Stimulated activated CD4-positive, alpha-beta T cell treated with anti-CD3 and anti-CD28 coated beads, TNF-alpha, amount 100 ng/mL, for 1 hour (primary cell): ENCODE data around the gene CLDN18.

ENCODE experiments used
- DNase-seq, 3 donors: peaks; one replicate each; pipeline ENCODE4 v3.0.0-alpha.2; 2020; ENCODE audit warnings: low read depth in 3 of 3, low spot score in 1 of 3

The CLDN18 gene

GRCh38 chr3:138062037-138062436 is 52.1 kb downstream of the CLDN18 start:
- no peak for DNase-seq

- no peak for DNase-seq
These were observed 52.7 kb downstream of the CLDN18 start for GRCh38 chr3:138062626-138063025.

GRCh38 chr3:138063416-138063815 is 53.5 kb downstream of the CLDN18 start:
- no peak for DNase-seq

- no peak for DNase-seq
These were observed 56.0 kb downstream of the CLDN18 start for GRCh38 chr3:138065949-138066348.

- no peak for DNase-seq
These were observed 56.4 kb downstream of the CLDN18 start for GRCh38 chr3:138066383-138066782.

GRCh38 chr3:138066972-138067371 is 57.0 kb downstream of the CLDN18 start:
- DNase-seq, result no peak

DNA sequence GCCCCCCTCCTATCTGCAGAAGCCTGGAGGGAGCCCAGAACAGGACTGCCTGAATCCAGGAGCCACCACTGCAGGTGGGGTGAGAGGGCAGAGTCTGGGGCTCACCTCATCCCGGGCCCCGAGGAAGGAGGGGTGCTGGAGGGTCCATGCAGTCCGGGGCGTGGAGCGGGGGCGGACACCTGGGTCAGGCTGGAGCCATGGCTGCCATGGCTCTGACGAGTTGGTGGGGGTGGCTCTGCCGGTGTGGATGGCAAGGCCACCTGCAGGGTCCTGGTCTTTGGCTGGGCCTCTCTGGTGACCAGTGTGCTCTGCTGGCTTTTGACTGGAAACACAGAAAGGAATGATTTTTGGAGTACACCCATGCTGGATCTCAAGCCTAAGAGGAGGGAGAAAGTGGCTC is 58.1 kb downstream of the CLDN18 start:
- no peak for DNase-seq

- peak; percentile 12 to 69 (median 37) for DNase-seq
These were observed 58.7 kb downstream of the CLDN18 start for GRCh38 chr3:138068579-138069174.

- DNase-seq, result no peak
These were observed 60.0 kb downstream of the CLDN18 start for GRCh38 chr3:138070006-138070405.

GRCh38 chr3:138072796-138073195 is 62.8 kb downstream of the CLDN18 start:
- no peak for DNase-seq

DNA sequence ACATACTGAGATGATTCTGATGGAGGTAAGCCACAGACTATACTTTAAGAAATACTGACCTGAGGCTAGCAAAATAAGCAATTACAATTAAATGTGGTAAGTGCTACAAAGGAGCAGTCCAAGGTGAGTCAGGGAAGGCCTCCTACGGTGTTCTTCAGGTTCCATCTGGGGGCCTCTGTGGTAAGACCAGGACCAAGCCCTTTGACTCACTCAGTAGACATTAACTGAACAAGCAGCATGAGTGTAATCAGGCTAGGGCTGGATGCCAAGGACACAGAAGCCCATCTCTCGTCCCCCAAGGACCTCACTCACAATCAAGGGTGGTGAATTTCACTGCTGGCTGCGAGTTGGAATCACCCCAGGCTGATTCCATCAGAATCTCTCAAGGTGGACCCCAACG is 68.1 kb downstream of the CLDN18 start:
- DNase-seq, result no peak

GRCh38 chr3:138078901-138079344 is 69.0 kb downstream of the CLDN18 start:
- no peak for DNase-seq

DNA sequence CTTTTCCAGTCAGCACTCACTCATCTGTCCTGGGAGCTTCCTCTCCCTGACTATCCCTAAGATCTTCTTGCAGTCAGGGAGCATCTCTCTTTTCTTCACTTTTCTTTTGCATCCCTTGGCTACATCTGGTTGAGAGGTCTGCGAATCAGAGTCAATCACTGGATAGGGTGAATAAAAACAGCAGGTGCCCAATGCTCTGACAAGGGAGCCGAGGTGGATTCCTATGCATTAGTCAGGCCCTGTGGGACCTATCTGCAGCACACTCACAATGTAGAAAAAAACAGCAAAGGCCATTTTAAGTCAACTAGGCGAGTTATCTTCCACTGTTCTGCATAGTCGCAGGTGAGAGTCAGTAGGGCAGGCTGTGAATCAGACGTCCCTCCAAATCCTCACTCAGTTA is 69.9 kb downstream of the CLDN18 start:
- no peak for DNase-seq

- no peak for DNase-seq
These were observed 71.6 kb downstream of the CLDN18 start for GRCh38 chr3:138081371-138082084.

GRCh38 chr3:138082085-138082991 is 72.4 kb downstream of the CLDN18 start:
- no peak for DNase-seq

DNA sequence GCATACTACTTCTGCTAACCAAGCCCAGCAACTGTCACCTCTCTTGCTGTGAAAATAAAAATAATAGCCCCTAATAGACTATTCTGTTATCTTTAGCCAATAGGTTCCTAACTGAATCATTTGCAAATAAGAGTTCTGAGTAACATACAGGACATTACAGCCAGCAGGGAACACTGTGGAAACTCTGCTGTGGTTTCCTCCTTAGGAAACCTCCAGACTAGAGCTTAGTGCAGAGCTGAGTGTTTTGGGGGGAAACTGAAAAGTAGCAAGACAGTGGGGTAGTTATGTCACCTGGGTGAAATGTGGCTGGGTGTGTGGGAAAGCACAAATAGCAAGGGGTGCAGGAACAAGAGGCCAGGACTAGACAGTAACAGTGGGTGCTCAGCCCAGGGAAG is 73.0 kb downstream of the CLDN18 start:
- no peak for DNase-seq
